Hematopoietic multipotent progenitor cell treated with erythropoietin and hydrocortisone succinate and interleukin-3 and kit ligand, for 6 days (in vitro differentiated cells): ENCODE results near the gene GPC5.
A peak's percentile ranks its signal among the peaks of the same experiment; 100 is the strongest.
"Not testable (repeated sequence)": the region's sequence is repeated elsewhere in the genome, so short reads cannot be mapped to it uniquely, and the experiment has no call there.

Source experiments
- DNase-seq: peaks from one replicate; pipeline ENCODE4 v3.0.0-alpha.2; 2015

Gene GPC5

DNA sequence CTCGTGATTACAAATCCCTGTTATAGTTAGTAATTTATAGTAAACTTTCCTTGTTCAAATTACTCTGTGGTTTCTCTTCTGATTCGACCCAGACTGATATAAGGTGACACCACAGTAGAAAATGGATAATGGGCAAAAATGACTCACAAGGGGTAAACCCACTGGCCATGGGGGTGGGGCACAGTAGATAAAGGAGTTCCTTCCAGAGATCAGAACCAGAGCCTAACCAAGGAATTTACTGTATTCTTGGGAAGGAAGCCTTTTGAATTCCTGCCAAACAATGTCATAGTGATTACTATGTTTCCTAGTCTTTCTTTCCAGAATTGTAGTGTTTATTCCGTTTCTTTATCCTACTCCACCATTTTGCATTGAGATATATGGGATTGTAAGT, 29.0 kb upstream of the GPC5 start:
- DNase-seq = peak; percentile 44

DNA sequence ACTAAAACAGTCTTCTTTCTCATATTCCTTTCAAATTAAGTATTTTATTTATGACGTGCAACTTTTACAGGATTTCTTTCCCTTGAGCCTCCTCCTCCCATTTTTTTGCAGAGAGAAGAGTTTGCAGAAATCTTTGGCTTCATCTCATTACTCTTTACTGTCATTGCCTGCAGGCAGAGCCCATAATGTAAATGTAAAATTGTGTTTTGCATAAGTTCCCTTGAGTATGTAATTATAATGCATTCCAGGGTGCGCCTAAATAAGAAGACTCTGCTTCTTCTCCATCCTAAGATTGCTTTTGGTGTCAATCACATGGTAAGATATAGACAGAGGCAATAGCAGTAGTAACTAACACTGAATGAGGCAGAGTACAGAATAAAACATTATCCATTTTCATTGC, 27.9 kb upstream of the GPC5 start:
- DNase-seq = no peak

DNA sequence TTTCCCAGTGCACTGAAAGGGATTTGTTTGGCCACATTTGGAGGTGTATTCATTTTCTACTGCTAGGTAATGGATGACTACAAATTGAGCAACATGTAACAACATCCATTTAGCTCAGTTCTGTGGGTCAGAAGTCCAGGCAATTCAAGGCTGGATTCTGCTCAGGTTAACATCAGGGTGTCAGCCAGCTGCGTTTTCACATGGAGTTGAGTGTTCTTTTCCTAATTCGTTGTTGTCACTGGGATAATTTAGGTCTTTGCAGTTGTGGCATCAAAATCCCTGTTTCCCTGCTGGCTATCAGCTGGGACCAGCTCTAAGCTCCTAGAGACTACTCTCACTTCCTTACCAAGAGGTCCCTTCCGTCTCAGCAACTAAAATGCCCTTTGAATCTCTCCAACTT, 25.5 kb upstream of the GPC5 start:
- DNase-seq = no peak

DNA sequence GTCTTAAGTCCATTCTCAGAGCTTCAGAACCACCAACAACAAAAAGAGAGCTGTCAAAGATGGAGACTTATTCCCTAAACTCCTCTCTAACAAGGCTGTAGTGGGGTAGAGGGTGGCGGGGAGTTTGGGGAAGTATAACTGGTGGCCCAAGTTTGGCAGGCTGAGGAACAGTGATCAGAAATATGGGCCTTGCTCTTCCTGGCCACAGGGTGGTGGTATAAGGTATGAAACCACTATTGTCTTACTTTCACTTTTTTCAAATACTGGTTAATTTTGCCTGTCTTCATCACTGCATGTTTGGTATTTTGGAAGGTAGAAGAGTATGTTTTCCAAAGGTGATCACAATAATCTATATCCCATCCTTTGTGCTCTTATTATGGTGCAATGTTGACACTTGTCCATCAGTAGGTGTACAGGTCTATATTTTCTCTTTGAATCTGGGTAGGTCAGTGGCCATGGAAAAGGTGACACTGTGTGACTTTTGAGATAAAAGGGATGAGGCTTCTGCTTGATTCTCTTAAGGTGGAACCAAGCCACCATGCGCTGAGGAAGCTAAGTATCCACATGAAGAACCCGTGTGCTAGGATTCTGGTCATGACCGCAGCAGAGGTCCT, 23.2 kb upstream of the GPC5 start:
- peak; percentile 72 for DNase-seq

DNA sequence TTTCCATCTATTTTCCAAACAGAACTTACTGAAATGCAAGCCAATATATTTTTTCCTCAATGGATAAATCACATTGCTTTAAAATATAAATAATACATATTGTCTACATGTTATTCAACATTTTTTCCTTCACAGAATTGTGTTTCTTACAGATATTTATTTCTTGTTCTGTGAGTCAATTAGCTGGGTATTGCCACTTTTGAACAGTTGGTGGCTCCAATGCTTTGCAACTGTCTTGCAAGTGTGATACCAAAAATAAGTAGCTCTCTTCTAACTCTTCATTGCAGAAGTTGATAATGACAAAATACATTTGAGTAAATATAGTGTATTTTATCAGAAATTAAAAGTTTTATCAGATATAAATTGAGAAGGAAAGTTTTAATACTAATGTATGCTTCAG, 17.1 kb upstream of the GPC5 start:
- peak; percentile 48 for DNase-seq

DNA sequence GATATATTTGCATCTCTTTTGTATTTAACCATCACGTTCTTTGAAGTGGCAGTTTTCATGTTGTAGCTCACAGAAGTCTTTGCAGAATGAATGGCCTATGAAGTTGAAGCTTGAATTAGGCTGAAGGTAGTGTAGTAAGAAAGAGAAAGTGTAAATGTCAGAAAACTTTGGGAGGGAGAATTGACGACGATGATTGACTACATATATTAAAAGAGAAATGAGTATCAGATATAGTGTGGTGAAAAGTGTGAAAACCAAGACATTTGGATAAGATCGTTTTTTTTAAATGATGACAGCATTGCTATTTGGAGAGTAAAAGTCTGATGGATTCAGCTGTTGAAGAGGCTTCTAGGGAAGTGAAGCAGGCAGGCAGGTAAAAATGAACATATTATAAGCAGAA, 14.6 kb upstream of the GPC5 start:
- DNase-seq = no peak

DNA sequence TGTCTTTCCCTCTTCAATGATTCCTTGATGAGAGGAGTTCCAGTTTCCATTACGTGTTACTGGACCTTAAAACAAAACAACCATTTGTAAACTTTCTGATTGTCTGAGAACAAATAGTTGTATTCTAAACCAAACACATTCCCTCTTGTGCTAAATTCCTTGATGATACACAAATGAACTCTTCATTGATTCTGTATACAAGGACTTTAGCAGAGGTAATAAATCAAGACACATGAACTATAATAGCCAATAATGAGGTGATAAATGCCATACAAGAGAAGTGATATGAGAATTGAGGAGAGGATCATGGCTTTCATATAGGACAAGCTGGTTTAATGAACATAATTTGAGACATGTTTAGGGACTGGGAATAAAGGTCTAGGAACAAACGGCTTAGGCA, 13.5 kb upstream of the GPC5 start:
- no peak for DNase-seq

DNA sequence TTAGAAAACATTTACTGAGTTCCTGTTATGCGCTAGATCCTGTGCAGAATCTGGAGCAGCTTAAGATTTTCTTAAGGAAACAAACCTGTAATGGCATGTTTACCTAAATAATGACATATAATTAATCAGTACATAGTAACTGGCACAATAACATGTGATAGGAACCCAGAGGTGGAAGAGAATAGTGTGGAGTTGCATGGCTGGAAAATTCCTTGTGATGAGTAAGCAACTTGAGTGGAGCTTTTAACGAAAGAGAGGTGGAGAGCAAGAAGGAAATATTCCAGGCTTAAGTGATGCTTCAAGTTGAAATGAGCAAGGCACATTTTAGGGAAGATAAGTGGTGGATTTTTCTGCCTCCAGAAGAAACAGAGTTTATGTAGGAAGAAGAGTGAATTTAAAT, 9.2 kb upstream of the GPC5 start:
- DNase-seq = no peak

DNA sequence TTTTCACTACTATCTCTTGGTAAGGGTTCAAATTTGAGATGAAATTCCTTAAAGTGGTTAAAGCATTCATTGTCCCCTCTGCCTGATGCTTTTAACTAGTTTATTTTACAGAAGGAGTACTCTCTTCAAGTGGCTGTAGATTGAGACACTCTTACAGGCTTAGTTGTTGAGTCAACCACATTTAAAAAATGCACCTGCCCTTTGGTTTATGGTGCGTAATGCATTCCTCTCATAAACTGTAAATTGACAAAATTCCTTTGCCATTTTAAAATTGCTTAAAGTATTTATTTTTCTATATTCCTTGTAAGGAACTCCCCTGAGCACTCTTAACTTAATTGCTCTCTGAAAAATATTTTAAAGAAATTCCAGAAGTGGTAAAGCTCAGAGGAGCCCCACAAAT, 826 bp upstream of the GPC5 start:
- no peak for DNase-seq

DNA sequence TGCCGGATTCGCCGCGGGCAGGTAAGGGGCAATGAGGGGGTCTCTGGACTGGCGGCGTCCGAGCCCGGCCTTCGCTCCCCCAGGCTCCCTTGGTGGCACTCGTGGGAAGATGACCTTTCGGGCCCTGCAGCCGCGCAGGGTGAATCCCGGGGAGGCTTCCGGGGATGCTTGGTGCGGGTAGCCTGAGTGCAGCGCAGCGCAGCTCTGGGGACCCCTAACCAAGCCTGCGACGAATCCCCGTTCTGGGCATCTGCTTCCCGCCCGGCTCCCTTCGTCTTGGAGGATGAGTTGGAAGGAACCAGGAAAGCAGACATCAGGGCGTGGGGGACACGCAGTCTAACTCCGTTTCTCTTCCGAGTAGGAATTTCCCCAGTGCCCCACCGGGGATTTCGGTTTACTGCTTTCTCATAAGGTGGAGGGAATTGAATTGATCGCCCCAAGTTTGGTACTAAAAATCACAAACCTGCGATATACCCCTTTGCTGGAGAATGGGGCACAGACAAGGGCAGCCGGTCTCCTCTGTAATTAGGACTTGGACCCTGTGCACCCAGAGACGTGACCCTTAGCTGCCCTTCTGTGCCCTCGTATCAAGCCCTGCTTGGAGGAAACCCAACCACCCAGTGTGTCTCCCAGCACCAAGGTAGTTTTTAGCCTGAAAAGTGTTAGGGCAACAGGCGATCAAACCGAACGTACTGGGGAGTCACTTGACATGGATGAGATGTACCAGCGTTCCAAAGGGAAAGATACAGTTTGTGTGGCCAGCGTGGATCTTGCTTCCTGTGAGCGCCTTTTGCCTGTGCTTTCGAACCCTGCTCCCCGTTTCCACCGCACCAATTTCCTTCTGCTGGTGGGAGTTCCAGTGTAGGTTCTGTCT, 1.0 kb downstream of the GPC5 start:
- no peak for DNase-seq

DNA sequence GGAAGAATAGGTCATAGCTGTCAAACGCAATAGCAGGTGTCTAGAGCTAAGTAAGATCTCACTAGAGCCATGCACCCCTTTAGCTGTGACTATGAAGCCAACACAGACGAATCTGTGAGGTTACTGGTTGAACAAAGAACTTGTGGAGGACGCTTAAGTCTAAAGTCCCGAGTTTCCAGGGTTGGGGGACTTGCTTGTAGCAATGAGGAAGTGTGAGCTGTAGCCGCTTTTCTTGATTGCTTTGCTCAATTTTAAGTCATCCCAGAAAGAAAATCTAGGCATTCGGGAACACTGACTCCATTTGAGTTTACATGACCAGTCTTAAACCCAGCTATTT, 1.6 kb downstream of the GPC5 start:
- peak; percentile 19 for DNase-seq

DNA sequence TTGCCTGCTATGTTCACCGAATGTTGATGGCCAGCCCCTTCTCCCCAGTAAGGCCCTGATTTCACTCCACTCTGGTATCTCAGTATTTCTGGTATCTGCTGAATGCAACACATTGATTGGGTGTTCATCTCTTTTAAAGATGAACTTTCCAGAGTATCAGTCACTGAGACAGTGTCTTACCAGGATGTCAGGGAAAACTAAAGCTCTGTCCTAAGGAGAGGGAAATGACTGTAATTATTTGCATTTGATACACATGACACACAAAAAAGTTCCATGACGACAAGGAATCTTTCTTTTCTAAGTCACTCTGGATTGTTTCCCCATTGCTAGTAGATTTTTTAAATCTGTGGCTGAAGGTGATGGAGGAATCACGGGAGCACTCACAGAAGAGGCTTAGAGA, 2.2 kb downstream of the GPC5 start:
- no peak for DNase-seq

DNA sequence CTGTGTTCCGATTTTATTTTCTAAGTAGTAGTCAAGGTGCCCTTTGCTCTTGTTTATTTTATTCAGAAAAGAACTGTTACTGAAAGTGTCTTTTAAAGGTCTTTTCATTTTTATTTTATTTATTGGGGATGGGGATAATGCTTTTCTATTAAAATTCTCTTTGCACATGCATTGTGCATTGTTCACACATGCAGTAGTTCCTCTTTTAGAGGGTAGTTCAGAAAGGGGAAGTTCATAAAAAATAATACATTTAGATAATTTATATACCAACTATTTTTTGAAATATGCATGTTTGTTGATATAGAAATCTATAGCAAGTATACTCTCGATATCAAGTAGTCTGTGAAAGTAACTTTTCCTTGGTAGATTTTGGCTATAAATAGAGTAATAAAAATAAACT, 3.5 kb downstream of the GPC5 start:
- peak; percentile 29 for DNase-seq

DNA sequence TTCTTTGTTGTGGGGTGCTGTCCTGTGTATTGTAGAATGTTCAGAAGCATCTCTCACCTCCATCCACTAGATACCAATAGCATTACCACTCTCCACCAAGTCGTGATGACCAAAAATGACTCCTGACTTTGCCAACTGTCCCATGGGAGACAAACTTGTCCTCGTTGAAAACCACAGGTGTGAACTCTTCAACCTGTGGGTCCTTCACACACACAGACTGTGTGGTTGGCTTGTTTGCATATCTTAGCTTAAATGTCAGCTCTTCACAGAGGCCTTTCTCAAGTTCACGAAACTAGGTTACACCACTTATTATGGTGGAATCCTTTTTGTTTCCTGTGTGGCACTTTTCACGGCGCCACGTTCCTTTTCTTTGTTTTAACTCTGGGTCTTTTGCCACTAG, 6.8 kb downstream of the GPC5 start:
- no peak for DNase-seq

DNA sequence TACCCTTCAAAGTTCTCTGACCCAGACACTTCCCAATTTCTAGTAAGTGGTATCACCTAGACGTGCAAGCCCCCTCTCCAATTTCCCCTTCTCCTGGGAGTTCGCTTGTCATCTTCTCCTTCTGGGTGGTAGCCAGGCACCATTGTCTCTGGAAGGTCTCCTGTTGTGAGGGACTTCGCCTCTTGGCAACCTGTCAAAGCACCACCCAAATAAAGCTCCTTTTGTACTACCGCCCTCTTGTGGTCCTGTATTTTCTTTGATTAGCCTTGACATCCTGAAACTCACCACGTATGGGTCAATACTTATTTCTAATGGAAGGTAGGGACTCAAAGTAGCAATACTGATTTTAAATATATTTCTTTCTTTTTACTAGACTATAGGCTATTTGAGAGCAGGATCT, 8.2 kb downstream of the GPC5 start:
- peak; percentile 88 for DNase-seq

DNA sequence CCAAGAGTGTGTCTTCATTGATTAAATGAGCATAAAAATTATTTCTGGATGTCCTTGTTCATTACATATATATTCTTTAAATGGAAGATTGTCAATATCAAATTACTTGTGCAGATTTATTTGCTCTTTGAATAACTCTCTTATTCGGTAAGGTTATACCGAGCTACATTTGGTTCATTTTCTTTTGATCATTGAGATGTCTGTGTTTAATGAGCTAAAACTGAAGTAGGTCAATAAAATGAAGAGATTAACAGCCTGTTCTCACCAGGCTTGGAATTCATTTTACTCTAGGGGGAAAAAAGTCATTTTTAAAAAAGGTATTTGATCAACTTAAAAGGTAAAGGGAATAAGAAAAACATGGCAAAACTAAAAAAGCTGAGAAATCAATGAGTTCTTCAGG, 10.6 kb downstream of the GPC5 start:
- DNase-seq = no peak

DNA sequence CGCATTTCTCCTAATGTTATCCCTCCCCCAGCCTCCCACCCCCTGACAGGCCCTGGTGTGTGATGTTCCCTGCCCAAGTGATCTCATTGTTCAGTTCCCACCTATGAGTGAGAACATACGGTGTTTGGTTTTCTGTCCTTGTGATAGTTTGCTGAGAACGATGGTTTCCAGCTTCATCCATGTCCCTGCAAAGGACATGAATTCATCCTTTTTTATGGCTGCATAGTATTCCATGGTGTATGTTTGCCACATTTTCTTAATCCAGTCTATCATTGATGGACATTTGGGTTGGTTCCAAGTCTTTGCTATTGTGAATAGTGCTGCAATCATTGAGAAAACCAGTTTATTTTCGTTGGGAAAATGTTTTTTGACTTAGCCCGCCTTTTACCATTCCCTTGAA, 18.2 kb downstream of the GPC5 start:
- not testable (repeated sequence) for DNase-seq

DNA sequence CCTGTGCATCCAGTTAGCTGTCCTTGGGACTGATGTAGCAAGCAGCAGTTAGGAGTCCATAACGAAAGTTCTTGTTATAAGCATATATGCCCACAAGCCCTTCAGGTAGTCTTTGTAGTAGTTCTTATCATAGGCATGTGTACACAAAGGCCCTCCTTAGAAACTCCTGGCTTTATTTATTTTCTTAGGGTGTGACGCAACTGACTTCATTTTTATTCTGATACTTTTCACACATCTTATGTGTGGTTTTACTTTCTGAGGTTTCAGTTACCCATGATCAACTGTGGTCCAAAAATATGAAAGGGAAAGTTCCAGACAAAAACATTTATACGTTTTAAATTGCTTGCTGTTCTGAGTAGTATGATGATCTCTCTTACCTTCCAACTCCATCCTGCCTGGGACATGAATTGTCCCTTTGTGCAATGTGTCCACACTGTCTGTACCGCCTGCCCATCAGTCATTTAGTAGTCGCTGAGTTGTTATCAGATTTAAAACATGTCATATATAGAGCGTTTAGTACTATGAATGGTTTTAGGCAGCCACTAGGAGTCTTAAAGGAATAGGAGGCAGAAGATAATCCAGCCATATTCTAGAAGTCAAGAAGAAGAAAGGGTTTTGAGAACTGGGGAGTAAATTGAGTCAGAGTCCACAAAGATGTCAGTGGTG, 19.4 kb downstream of the GPC5 start:
- no peak for DNase-seq

DNA sequence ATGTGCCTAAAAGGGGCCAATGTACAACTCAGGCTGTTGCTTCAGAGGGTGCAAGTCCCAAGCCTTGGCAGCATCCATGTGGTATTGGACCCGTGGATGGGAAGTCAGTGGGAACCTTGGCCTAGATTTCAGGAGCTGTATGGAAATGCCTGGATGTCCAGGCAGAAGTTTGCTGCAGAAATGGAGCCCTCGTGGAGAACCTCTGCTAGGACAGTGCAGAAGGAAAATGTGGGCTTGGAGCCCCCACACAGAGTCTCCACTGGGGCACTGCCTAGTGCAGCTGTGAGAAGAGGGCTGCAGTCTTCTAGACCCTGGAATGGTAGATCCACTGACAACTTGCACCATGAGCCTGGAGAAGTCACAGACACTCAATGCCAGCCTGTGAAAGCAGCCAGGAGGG, 28.5 kb downstream of the GPC5 start:
- no peak for DNase-seq

DNA sequence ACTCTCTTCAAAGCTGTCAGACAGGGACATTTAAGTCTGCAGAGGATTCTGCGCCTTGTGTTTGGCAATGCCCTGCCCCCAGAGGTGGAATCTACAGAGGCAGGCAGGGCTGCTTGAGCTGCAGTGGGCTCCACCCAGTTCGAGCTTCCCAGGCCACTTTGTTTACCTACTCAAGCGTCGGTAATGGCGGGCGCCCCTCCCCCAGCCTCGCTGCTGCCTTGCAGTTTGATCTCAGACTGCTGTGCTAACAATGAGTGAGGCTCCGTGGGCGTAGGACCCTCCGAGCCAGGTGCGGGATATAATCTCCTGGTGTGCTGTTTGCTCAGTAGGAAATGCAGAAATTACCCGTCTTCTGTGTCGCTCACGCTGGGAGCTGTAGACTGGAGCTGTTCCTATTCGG, 40.3 kb downstream of the GPC5 start:
- not testable (repeated sequence) for DNase-seq

DNA sequence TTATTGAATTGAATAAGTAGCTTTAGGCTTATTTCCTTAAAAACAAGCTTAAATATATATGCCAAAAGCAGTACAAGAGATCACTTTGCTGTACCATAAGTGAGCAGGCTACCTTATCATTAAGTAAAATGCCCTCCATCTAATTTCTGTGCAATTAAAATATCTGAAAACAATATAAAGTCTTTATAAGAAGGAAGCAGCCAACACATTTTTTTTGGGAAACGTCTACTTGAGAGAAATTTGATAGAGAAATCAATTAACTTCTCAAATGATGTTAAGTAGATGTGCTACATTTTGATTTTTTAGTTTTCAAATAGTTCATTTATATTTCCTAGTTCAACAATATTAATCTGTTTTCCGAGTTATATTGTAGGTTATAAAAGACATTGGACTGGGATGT, 52.5 kb downstream of the GPC5 start:
- DNase-seq = no peak

DNA sequence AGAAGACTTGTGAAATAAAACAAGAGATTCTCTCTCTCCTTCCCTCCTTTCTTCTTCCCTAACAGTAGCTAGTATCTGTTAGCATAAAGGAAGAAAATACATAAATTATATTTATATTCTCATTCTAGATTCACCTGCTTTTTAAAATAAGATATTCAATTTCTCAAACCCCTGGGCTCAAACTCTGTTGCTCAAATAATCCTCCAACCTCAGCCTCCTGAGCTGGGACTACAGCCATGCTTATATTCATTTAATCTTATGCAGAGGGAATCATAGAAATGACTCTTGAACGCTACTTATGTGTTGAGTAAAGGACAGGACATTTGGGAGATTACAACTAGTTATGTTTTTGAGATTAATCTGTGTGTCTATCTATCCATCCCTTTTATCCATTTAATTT, 56.2 kb downstream of the GPC5 start:
- no peak for DNase-seq

DNA sequence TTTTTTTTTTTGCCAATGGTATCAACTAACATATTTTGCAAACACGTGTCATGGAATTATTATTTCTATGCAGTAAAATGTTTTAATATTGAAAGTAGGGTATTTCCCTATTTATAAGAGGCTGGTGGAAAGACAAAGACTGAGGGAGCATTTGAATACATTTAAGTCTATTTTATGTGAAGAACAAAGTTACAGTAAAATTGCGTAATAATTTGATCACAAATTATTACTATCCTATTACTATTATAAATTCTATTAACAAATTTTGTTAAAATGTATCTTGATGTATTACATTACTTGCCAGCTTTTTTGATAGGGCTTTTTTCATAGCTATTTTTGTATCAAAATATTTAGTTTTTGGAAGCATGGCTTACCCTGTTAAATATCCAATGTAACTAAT, 58.4 kb downstream of the GPC5 start:
- no peak for DNase-seq

DNA sequence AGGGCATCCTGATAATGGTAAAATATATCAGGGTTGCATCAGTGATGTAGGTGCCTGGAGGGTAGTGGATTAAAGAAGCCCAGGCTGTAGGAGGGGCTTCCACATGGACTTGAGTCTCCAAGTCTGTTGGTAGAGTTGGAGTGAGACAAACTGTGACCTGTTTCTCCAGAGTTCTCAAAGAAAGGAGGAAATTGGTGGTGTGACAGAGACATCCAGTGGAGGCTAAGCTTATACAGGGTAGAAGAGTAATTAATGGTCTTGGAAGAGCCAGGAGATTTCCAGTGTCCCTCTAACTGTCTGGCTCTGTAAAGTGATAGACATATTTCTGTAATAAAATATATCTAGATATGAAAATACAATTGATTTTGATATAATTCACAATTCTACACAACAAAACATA, 61.1 kb downstream of the GPC5 start:
- DNase-seq = no peak

DNA sequence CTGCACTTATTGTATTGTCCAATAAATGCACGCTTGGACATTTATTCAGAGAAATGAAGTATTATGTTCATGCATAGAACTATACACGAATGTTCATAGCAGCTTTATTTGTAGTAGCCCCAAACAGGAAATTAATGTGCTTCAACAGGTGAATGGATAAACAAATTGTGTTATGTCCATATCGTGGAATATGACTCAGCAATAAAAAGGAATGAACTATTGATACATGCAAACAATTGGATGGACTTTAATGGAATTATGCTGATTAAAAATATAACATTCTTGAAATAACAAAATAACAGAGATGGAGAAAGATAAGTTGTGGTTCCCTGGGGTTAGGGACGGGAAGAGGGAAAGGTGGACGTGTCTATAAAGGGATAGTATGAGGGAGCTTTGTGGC, 65.9 kb downstream of the GPC5 start:
- DNase-seq = no peak
